Cardiac fibroblast (primary cell): Measurements from ENCODE around the gene TRIM9.

Experiments used
- DNase-seq, 2 donors: peaks; one replicate each; pipeline versions ENCODE4 v3.0.0 to v3.0.0-alpha.2; 2010; ENCODE audit warnings: low read depth in 2 of 2
- H3K4me3 ChIP-seq, 2 donors: replicated peaks in 1 of 2; 1 replicate in 1 of 2; 2 replicates in 1 of 2; pipeline ENCODE4 v1.5.1; 2011; ENCODE audit warnings: low read depth in 2 of 2, low read length in 2 of 2, mild to moderate bottlenecking in 2 of 2, moderate library complexity in 1 of 2
- CTCF ChIP-seq: IDR thresholded peaks from one replicate; pipeline ENCODE4 v1.5.1; 2011; ENCODE audit warnings: low read depth, mild to moderate bottlenecking, low read length, inconsistent platforms

The TRIM9 gene

GRCh38 chr14:51129130-51129529, 34.2 kb upstream of the TRIM9 start:
- H3K4me3 ChIP-seq = no peak overlapping the region
- no peak for TF ChIP-seq CTCF
- no peak for DNase-seq

- no peak overlapping the region for H3K4me3 ChIP-seq
- DNase-seq = no peak
- no peak for TF ChIP-seq CTCF
Observed at GRCh38 chr14:51124029-51124428, 29.1 kb upstream of the TRIM9 start.

- peak; percentile 7 to 21 for DNase-seq
- TF ChIP-seq CTCF = no peak
- no peak overlapping the region for H3K4me3 ChIP-seq
Observed at GRCh38 chr14:51121096-51121495, 26.2 kb upstream of the TRIM9 start.

GRCh38 chr14:51119411-51120051, 24.6 kb upstream of the TRIM9 start:
- H3K4me3 ChIP-seq = no peak overlapping the region
- DNase-seq = no peak
- TF ChIP-seq CTCF = no peak

GRCh38 chr14:51118993-51119392, 24.1 kb upstream of the TRIM9 start:
- no peak for TF ChIP-seq CTCF
- H3K4me3 ChIP-seq = no peak overlapping the region
- no peak for DNase-seq

GRCh38 chr14:51117593-51117992, 22.7 kb upstream of the TRIM9 start:
- no peak overlapping the region for H3K4me3 ChIP-seq
- no peak for DNase-seq
- TF ChIP-seq CTCF = no peak

GRCh38 chr14:51116682-51117081, 21.8 kb upstream of the TRIM9 start:
- DNase-seq = no peak
- TF ChIP-seq CTCF = no peak
- no peak overlapping the region for H3K4me3 ChIP-seq
